ENCODE results near the gene HEATR5A.
"Not testable (repeated sequence)": the region's sequence is repeated elsewhere in the genome, so short reads cannot be mapped to it uniquely, and the experiment has no call there.

The HEATR5A gene

GRCh38 chr14:31280132-31280870 lies 140.0 kb downstream of the HEATR5A start:
- DNase-seq (ENCODE audit: low read depth, low spot score), result no peak
- TF ChIP-seq CTCF (IDR thresholded peaks at IDR 0.05; ENCODE audit: low read depth, low read length), result no peak
- in situ Hi-C loops (cut with HindIII; ENCODE audit: low sequenced_read_pairs), result no loop called here
- H3K4me3 ChIP-seq (ENCODE audit: low read depth, low read length), result no peak overlapping the region

- in situ Hi-C loops (cut with HindIII; ENCODE audit: low sequenced_read_pairs), result no loop called here
- no peak for TF ChIP-seq CTCF (IDR thresholded peaks at IDR 0.05; ENCODE audit: low read depth, low read length)
- DNase-seq (ENCODE audit: low read depth, low spot score), result no peak
- no peak overlapping the region for H3K4me3 ChIP-seq (ENCODE audit: low read depth, low read length)
Observed at GRCh38 chr14:31278883-31279282, 141.5 kb downstream of the HEATR5A start.

- no peak for TF ChIP-seq CTCF (IDR thresholded peaks at IDR 0.05; ENCODE audit: low read depth, low read length)
- in situ Hi-C loops (cut with HindIII; ENCODE audit: low sequenced_read_pairs), result no loop called here
- DNase-seq (ENCODE audit: low read depth, low spot score), result no peak
- no peak overlapping the region for H3K4me3 ChIP-seq (ENCODE audit: low read depth, low read length)
Observed at GRCh38 chr14:31277085-31277484, 143.3 kb downstream of the HEATR5A start.

GRCh38 chr14:31276417-31276816 lies 143.9 kb downstream of the HEATR5A start:
- DNase-seq (ENCODE audit: low read depth, low spot score); in situ Hi-C loops (cut with HindIII; ENCODE audit: low sequenced_read_pairs); H3K4me3 ChIP-seq (ENCODE audit: low read depth, low read length): not testable (repeated sequence)

GRCh38 chr14:31275731-31276130 lies 144.6 kb downstream of the HEATR5A start:
- TF ChIP-seq CTCF (IDR thresholded peaks at IDR 0.05; ENCODE audit: low read depth, low read length), result no peak
- in situ Hi-C loops (cut with HindIII; ENCODE audit: low sequenced_read_pairs), result no loop called here
- DNase-seq (ENCODE audit: low read depth, low spot score), result peak; percentile 29
- H3K4me3 ChIP-seq (ENCODE audit: low read depth, low read length), result no peak overlapping the region

GRCh38 chr14:31271648-31272047 lies 148.7 kb downstream of the HEATR5A start:
- no peak for TF ChIP-seq CTCF (IDR thresholded peaks at IDR 0.05; ENCODE audit: low read depth, low read length)
- in situ Hi-C loops (cut with HindIII; ENCODE audit: low sequenced_read_pairs), result no loop called here
- no peak overlapping the region for H3K4me3 ChIP-seq (ENCODE audit: low read depth, low read length)
- no peak for DNase-seq (ENCODE audit: low read depth, low spot score)

- no peak for DNase-seq (ENCODE audit: low read depth, low spot score)
- in situ Hi-C loops (cut with HindIII; ENCODE audit: low sequenced_read_pairs), result no loop called here
- TF ChIP-seq CTCF (IDR thresholded peaks at IDR 0.05; ENCODE audit: low read depth, low read length), result no peak
- H3K4me3 ChIP-seq (ENCODE audit: low read depth, low read length), result no peak overlapping the region
Observed at GRCh38 chr14:31270196-31270772, 150.1 kb downstream of the HEATR5A start.
